ENCODE data around the gene TMEM33. TPM values are rescaled to one million over a fixed set of nuclear protein-coding genes. Genes with fewer than 3 reads are reported as not detected.
A peak's percentile ranks its signal among the peaks of the same experiment; 100 is the strongest.
"Not testable (repeated sequence)": the region's sequence is repeated elsewhere in the genome, so short reads cannot be mapped to it uniquely, and the experiment has no call there.

TMEM33 gene
- total RNA-seq (2014; rRNA removed; shearing (Covaris generic)) = 113 and 161 TPM in 2 replicates
- 74.3 and 84.1 TPM in 2 replicates for polyA plus RNA-seq (2015; cell fraction: cytosol; rRNA removed)
- polyA plus RNA-seq (2015; cell fraction: nucleus; rRNA removed) = 91.2 and 97.1 TPM in 2 replicates

GRCh38 chr4:41934901-41935651, at the start of gene TMEM33:
Gene TMEM33 (plus strand): TSS chr4:41935429. CDS start chr4:41935485, 56 bp downstream.
- peak; percentile 94 for DNase-seq (ENCODE audit: low read depth)

GRCh38 chr4:41885456-41885855, 49.8 kb upstream of the TMEM33 start:
- no peak for DNase-seq (ENCODE audit: low read depth)

- no peak for DNase-seq (ENCODE audit: low read depth)
Measured at GRCh38 chr4:41887277-41887676, 48.0 kb upstream of the TMEM33 start.

- peak; percentile 32 for DNase-seq (ENCODE audit: low read depth)
Measured at GRCh38 chr4:41887821-41888686, 47.2 kb upstream of the TMEM33 start.

- DNase-seq (ENCODE audit: low read depth) = no peak
Measured at GRCh38 chr4:41888687-41889074, 46.5 kb upstream of the TMEM33 start.

GRCh38 chr4:41889317-41889716, 45.9 kb upstream of the TMEM33 start:
- no peak for DNase-seq (ENCODE audit: low read depth)

- peak; percentile 23 for DNase-seq (ENCODE audit: low read depth)
Measured at GRCh38 chr4:41890085-41890484, 45.1 kb upstream of the TMEM33 start.

GRCh38 chr4:41896648-41897047, 38.6 kb upstream of the TMEM33 start:
- DNase-seq (ENCODE audit: low read depth) = no peak

- DNase-seq (ENCODE audit: low read depth) = no peak
Measured at GRCh38 chr4:41897698-41898097, 37.5 kb upstream of the TMEM33 start.

- not testable (repeated sequence) for DNase-seq (ENCODE audit: low read depth)
Measured at GRCh38 chr4:41909136-41909535, 26.1 kb upstream of the TMEM33 start.

- peak; percentile 64 for DNase-seq (ENCODE audit: low read depth)
Measured at GRCh38 chr4:41912546-41912945, 22.7 kb upstream of the TMEM33 start.

- peak; percentile 61 for DNase-seq (ENCODE audit: low read depth)
Measured at GRCh38 chr4:41913509-41913908, 21.7 kb upstream of the TMEM33 start.

GRCh38 chr4:41918278-41918677, 17.0 kb upstream of the TMEM33 start:
- no peak for DNase-seq (ENCODE audit: low read depth)

- DNase-seq (ENCODE audit: low read depth) = not testable (repeated sequence)
Measured at GRCh38 chr4:41920416-41920815, 14.8 kb upstream of the TMEM33 start.

- DNase-seq (ENCODE audit: low read depth) = no peak
Measured at GRCh38 chr4:41921476-41921875, 13.8 kb upstream of the TMEM33 start.

- DNase-seq (ENCODE audit: low read depth) = no peak
Measured at GRCh38 chr4:41927796-41928499, 7.3 kb upstream of the TMEM33 start.

GRCh38 chr4:41930139-41930831, 4.9 kb upstream of the TMEM33 start:
- DNase-seq (ENCODE audit: low read depth) = no peak

GRCh38 chr4:41932988-41933387, 2.2 kb upstream of the TMEM33 start:
- no peak for DNase-seq (ENCODE audit: low read depth)

GRCh38 chr4:41933997-41934503, 1.2 kb upstream of the TMEM33 start:
- peak; percentile 86 for DNase-seq (ENCODE audit: low read depth)

- no peak for DNase-seq (ENCODE audit: low read depth)
Measured at GRCh38 chr4:41934514-41934900, 722 bp upstream of the TMEM33 start.

GRCh38 chr4:41935652-41936021, 408 bp downstream of the TMEM33 start:
- no peak for DNase-seq (ENCODE audit: low read depth)

Measured in HT1080 (cell line).